NCI-H2029 treated with DMSO at 0.1 percent for 48 hours (cell line): ENCODE data around the gene SOX6.

Experiments
- DNase-seq: peaks from one replicate; lab custom pipeline; 2025; lab: John Stamatoyannopoulos, UW

Gene SOX6

GRCh38 chr11:16317712-16318111 lies 38.6 kb downstream of the SOX6 start:
- no peak for DNase-seq

- DNase-seq: no peak
Observed at GRCh38 chr11:16313846-16314245, 42.5 kb downstream of the SOX6 start.

- peak; percentile 83 for DNase-seq
Observed at GRCh38 chr11:16312233-16312765, 44.0 kb downstream of the SOX6 start.

GRCh38 chr11:16311831-16312230 lies 44.5 kb downstream of the SOX6 start:
- DNase-seq: no peak

- DNase-seq: no peak
Observed at GRCh38 chr11:16310943-16311342, 45.4 kb downstream of the SOX6 start.

- DNase-seq: no peak
Observed at GRCh38 chr11:16309226-16309625, 47.1 kb downstream of the SOX6 start.

GRCh38 chr11:16301462-16301861 lies 54.9 kb downstream of the SOX6 start:
- no peak for DNase-seq

- no peak for DNase-seq
Observed at GRCh38 chr11:16299884-16300782, 56.2 kb downstream of the SOX6 start.

- DNase-seq: no peak
Observed at GRCh38 chr11:16299390-16299789, 57.0 kb downstream of the SOX6 start.

- no peak for DNase-seq
Observed at GRCh38 chr11:16297332-16297731, 59.0 kb downstream of the SOX6 start.

- DNase-seq: no peak
Observed at GRCh38 chr11:16296273-16296672, 60.1 kb downstream of the SOX6 start.

GRCh38 chr11:16295592-16295991 lies 60.8 kb downstream of the SOX6 start:
- DNase-seq: no peak

- no peak for DNase-seq
Observed at GRCh38 chr11:16293204-16293681, 63.1 kb downstream of the SOX6 start.

- DNase-seq: no peak
Observed at GRCh38 chr11:16292167-16292859, 64.0 kb downstream of the SOX6 start.

GRCh38 chr11:16291729-16292128 lies 64.6 kb downstream of the SOX6 start:
- no peak for DNase-seq

- DNase-seq: no peak
Observed at GRCh38 chr11:16289541-16289940, 66.8 kb downstream of the SOX6 start.

GRCh38 chr11:16287630-16288280 lies 68.6 kb downstream of the SOX6 start:
- no peak for DNase-seq

- no peak for DNase-seq
Observed at GRCh38 chr11:16286095-16286494, 70.3 kb downstream of the SOX6 start.

- DNase-seq: peak; percentile 80
Observed at GRCh38 chr11:16280256-16280682, 76.1 kb downstream of the SOX6 start.

- no peak for DNase-seq
Observed at GRCh38 chr11:16279524-16279923, 76.8 kb downstream of the SOX6 start.

GRCh38 chr11:16278979-16279378 lies 77.4 kb downstream of the SOX6 start:
- no peak for DNase-seq

GRCh38 chr11:16278273-16278672 lies 78.1 kb downstream of the SOX6 start:
- no peak for DNase-seq
